ENCODE data around the gene GUCY1A1. TPM values are rescaled to one million over a fixed set of nuclear protein-coding genes. Genes with fewer than 3 reads are reported as not detected.

The GUCY1A1 gene
- total RNA-seq, 4 donors from 2014 or later = 8.4 to 52.0 (median 12.9) TPM

- TF ChIP-seq, protein P1, sequence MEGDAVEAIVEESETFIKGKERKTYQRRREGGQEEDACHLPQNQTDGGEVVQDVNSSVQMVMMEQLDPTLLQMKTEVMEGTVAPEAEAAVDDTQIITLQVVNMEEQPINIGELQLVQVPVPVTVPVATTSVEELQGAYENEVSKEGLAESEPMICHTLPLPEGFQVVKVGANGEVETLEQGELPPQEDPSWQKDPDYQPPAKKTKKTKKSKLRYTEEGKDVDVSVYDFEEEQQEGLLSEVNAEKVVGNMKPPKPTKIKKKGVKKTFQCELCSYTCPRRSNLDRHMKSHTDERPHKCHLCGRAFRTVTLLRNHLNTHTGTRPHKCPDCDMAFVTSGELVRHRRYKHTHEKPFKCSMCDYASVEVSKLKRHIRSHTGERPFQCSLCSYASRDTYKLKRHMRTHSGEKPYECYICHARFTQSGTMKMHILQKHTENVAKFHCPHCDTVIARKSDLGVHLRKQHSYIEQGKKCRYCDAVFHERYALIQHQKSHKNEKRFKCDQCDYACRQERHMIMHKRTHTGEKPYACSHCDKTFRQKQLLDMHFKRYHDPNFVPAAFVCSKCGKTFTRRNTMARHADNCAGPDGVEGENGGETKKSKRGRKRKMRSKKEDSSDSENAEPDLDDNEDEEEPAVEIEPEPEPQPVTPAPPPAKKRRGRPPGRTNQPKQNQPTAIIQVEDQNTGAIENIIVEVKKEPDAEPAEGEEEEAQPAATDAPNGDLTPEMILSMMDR (IDR thresholded peaks at IDR 0.05) = no peak
- no peak for ATAC-seq (ENCODE audit: low FRiP score)
- no peak for DNase-seq (ENCODE audit: low spot score)
These were observed 35.2 kb downstream of the GUCY1A1 start for GRCh38 chr4:155701827-155702226.

GRCh38 chr4:155703486-155704247 lies 37.0 kb downstream of the GUCY1A1 start:
- DNase-seq (ENCODE audit: low spot score) (no peak), ATAC-seq (ENCODE audit: low FRiP score) (no peak)
- TF ChIP-seq, protein P1 (IDR thresholded peaks at IDR 0.05) = no peak

DNA sequence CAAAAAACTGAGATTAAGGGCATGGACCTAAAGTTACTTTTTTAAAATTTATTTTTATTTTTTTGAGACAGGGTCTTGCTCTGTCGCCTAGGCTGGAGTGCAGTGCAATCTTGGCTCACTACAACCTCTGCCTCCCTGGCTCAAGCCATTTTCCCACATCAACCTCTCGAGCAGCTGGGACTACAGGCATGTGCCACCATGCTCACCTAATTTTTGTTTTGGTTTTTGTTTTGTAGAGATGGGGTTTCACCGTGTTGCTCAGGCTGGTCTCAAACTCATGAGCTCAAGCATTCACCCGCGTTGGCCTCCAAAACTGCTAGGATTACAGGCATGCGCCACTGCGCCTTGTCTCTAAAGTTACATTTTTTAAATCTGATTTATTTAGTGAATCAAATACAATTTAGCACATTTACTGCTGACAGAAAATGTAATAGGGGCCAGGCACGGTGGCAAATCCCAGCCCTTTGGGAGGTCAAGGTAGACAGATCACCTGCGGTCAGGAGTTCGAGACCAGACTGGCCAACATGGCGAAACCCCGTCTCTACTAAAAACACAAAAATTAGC lies 38.3 kb downstream of the GUCY1A1 start:
- ATAC-seq (ENCODE audit: low FRiP score) = no peak
- no peak for DNase-seq (ENCODE audit: low spot score)
- TF ChIP-seq, protein P1 (IDR thresholded peaks at IDR 0.05) = no peak

DNA sequence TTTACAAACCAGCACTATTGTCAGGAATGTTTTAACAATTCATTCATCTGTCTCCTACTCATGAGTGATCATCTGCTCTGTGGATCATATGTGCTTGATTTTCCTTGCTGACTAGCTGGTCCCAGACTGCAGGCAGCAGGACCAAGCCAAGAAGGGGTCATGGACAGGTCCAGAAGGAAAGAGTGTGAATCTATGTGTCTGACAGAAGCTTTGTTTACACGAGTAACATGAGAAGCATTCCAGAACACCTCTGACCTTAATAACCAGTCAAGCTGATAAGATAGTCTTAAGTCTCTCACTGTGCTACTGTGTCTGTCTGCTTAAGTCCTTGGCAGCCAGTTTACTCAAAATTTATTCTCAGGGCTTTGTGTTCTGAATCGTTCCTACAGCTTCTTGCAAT lies 39.0 kb downstream of the GUCY1A1 start:
- ATAC-seq (ENCODE audit: low FRiP score) (no peak), DNase-seq (ENCODE audit: low spot score) (no peak)
- TF ChIP-seq, protein P1 (IDR thresholded peaks at IDR 0.05) = no peak

DNA sequence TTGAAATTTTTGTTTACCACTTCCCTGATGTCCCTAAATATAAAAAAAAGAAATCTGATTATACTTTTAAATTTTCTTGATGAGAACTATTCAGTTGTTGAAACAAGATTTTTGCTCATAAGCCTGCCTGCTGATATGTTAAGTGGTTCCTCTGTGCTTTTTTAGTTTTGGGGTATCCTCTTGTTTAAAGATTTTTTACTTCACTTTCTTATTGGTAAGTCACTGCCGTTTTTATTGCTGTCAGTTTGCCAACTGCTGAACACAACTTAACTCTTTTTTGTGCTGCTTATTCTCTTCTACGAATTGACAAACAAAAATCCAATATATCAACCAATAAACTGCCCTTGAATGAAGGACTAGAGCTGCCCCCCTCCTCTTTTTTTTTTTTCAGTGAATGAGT lies 39.5 kb downstream of the GUCY1A1 start:
- TF ChIP-seq, protein P1 (IDR thresholded peaks at IDR 0.05) = no peak
- no peak for ATAC-seq (ENCODE audit: low FRiP score)
- no peak for DNase-seq (ENCODE audit: low spot score)

DNA sequence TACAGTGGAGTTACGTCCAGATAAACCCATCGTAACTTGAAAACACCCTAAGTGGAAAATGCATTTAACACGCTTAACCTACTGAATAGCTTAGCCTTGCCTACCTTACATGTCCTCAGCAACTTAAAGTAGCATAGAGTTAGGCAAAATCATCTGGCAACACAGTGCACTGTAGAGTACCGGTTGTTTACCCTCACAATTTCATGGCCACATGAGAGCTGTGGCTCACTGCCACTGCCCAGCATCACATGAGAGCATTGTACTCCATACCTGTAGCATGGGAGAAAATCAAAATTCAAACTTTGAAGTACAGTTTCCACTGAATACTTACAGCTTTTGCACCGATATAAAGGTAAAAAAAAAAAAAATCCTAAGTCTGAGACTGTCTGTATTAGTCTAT lies 40.6 kb downstream of the GUCY1A1 start:
- ATAC-seq (ENCODE audit: low FRiP score) = no peak
- TF ChIP-seq, protein P1 (IDR thresholded peaks at IDR 0.05) = no peak
- DNase-seq (ENCODE audit: low spot score) = no peak

- DNase-seq (ENCODE audit: low spot score) (no peak), ATAC-seq (ENCODE audit: low FRiP score) (no peak)
- TF ChIP-seq, protein P1 (IDR thresholded peaks at IDR 0.05) = no peak
These were observed 42.1 kb downstream of the GUCY1A1 start for GRCh38 chr4:155708782-155709181.

Measured in omental fat pad (tissue), 4 donors.